Ishikawa (cell line): Measurements from ENCODE around the gene RPL3.
A peak's percentile ranks its signal among the peaks of the same experiment; 100 is the strongest.

Source experiments
- CEBPB ChIP-seq: IDR thresholded peaks from 2 replicates; pipeline ENCODE4 v1.6.1; 2012
- CREB1 ChIP-seq: IDR thresholded peaks from 2 replicates; pipeline ENCODE4 v1.6.1; 2012; ENCODE audit warnings: low read depth
- EGR1 ChIP-seq: IDR thresholded peaks from 2 replicates; pipeline ENCODE4 v1.6.1; 2012
- EP300 ChIP-seq: IDR thresholded peaks from 2 replicates; pipeline ENCODE4 v1.6.1; 2012; ENCODE audit warnings: borderline replicate concordance
- FOXM1 ChIP-seq: IDR thresholded peaks from 2 replicates; pipeline ENCODE4 v1.6.1; 2012; ENCODE audit warnings: low read depth, borderline replicate concordance
- NFIC ChIP-seq: IDR thresholded peaks from 2 replicates; pipeline ENCODE4 v1.6.1; 2012
- RAD21 ChIP-seq: IDR thresholded peaks from 2 replicates; pipeline ENCODE4 v1.6.1; 2012; ENCODE audit warnings: low read depth
- TAF1 ChIP-seq: IDR thresholded peaks from 2 replicates; pipeline ENCODE4 v1.6.1; 2012; ENCODE audit warnings: low read depth, mild to moderate bottlenecking
- TCF12 ChIP-seq: IDR thresholded peaks from 2 replicates; pipeline ENCODE4 v1.6.1; 2012; ENCODE audit warnings: low read depth
- TEAD4 ChIP-seq: IDR thresholded peaks from 2 replicates; pipeline ENCODE4 v1.6.1; 2012
- USF1 ChIP-seq: IDR thresholded peaks from 2 replicates; pipeline ENCODE4 v1.6.1; 2012
- YY1 ChIP-seq: IDR thresholded peaks from 2 replicates; pipeline ENCODE4 v1.6.1; 2012; ENCODE audit warnings: low read depth
- ZBTB7A ChIP-seq: IDR thresholded peaks from 2 replicates; pipeline ENCODE4 v1.6.1; 2012; ENCODE audit warnings: low read depth
- TF ChIP-seq, protein P1 (sequence below): IDR thresholded peaks from 2 replicates; pipeline ENCODE4 v1.6.1; 2012; ENCODE audit warnings: low read depth, mild to moderate bottlenecking
- TF ChIP-seq, protein P2 (sequence below): IDR thresholded peaks from 2 replicates; pipeline ENCODE4 v1.6.1; 2012

Gene RPL3

GRCh38 chr22:39319284-39320022, at the start of gene RPL3:
Gene RPL3 (minus strand): TSS chr22:39319623. CDS start chr22:39319597, 26 bp downstream.
- TF ChIP-seq USF1 (no peak), CREB1 (peak; percentile 66), TEAD4 (peak; percentile 27; the same call in 1 of the 2 replicates), TCF12 (peak; percentile 55), RAD21 (no peak), CEBPB (peak; percentile 37; the same call in 1 of the 2 replicates), EGR1 (peak; percentile 67), NFIC (0 out of 2 replicates have a peak, but pooled peaks have one; percentile 23), FOXM1 (peak; percentile 57), TAF1 (peak; percentile 99), ZBTB7A (peak; percentile 85), YY1 (peak; percentile 90; the same call in 1 of the 2 replicates), EP300 (no peak)
- TF ChIP-seq, protein P1, sequence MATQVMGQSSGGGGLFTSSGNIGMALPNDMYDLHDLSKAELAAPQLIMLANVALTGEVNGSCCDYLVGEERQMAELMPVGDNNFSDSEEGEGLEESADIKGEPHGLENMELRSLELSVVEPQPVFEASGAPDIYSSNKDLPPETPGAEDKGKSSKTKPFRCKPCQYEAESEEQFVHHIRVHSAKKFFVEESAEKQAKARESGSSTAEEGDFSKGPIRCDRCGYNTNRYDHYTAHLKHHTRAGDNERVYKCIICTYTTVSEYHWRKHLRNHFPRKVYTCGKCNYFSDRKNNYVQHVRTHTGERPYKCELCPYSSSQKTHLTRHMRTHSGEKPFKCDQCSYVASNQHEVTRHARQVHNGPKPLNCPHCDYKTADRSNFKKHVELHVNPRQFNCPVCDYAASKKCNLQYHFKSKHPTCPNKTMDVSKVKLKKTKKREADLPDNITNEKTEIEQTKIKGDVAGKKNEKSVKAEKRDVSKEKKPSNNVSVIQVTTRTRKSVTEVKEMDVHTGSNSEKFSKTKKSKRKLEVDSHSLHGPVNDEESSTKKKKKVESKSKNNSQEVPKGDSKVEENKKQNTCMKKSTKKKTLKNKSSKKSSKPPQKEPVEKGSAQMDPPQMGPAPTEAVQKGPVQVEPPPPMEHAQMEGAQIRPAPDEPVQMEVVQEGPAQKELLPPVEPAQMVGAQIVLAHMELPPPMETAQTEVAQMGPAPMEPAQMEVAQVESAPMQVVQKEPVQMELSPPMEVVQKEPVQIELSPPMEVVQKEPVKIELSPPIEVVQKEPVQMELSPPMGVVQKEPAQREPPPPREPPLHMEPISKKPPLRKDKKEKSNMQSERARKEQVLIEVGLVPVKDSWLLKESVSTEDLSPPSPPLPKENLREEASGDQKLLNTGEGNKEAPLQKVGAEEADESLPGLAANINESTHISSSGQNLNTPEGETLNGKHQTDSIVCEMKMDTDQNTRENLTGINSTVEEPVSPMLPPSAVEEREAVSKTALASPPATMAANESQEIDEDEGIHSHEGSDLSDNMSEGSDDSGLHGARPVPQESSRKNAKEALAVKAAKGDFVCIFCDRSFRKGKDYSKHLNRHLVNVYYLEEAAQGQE = peak; percentile 34
- TF ChIP-seq, protein P2, sequence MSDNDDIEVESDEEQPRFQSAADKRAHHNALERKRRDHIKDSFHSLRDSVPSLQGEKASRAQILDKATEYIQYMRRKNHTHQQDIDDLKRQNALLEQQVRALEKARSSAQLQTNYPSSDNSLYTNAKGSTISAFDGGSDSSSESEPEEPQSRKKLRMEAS = peak; percentile 86

DNA sequence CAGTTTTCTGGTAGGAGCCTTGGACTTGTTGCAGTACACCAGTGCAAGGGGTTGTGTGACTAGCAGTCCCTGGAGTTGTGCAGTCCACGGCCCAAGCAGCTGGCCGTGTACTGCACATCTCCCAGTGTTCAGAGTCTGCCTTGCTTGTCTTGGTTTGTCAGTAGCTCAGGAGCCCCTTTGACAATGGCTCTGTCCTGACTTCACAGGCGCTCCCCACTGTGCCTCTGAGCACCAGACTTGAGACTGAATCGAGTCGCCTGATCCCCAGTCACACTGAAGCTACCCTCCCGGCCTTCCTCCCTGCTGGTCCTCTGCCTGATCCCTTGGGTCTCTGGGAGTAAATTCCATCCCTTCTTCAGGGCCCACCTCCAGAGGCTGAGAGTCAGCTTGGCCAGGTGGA, 49.8 kb upstream of the RPL3 start:
- TF ChIP-seq TEAD4 = no peak
- TF ChIP-seq, protein P1 = no peak

DNA sequence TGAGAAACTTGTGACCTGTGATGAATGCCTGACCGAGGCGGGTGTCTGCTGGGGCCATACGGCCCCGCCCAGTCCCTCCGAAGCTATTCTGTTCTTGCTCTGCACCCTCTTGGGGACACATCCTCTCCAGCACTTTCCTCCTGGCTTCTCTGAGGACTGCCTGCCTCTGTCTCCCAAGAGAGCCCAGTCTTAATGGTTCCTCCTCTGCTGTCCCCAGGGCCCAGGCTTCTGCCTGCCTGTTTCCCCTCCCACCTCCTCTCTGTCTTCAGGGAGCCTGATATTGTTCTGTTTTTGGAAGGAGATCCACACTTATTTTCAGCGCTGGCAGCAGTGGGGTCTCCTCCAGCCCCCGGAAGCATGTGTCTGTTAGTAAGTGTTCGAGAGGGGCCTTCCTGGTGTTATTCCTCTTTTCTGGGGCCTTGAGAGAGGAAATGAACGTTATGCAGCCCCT, 49.1 kb upstream of the RPL3 start:
- TF ChIP-seq CREB1 (no peak), CEBPB (no peak), USF1 (no peak), TCF12 (no peak), NFIC (no peak), TEAD4 (no peak)
- TF ChIP-seq, protein P1 = no peak

DNA sequence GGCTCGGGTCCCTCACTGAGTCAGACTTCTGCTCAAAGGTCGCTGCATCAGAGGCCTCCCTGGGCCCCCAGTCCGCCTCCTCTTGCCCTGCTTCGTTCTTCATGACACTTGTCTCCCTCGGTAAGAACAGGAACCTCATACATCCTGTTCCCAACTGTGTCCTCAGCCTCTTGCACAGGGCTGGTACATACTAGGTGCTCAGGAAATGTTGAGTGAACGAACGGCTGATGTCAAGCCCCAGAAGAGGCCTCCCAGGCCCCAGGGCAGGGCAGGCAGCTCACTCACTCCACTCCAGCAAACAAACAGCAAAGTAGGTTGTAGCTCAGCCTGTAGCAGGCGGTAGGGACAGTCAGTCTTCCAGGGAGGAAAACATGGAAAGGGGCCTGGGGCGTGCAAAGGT, 47.6 kb upstream of the RPL3 start:
- TF ChIP-seq TEAD4 (no peak), CREB1 (no peak), NFIC (no peak), CEBPB (no peak), TCF12 (no peak), YY1 (no peak), TAF1 (no peak), FOXM1 (no peak), USF1 (no peak), EP300 (no peak), EGR1 (no peak), RAD21 (no peak)
- TF ChIP-seq, protein P1 = no peak
- TF ChIP-seq, protein P2 = no peak
